ENCODE results near the gene ELMOD1.
A peak's percentile ranks its signal among the peaks of the same experiment; 100 is the strongest.
"Not testable (repeated sequence)": the region's sequence is repeated elsewhere in the genome, so short reads cannot be mapped to it uniquely, and the experiment has no call there.

- TF ChIP-seq CTCF (IDR thresholded peaks at IDR 0.05) = peak; percentile 56 to 67 (median 60)
- not testable (repeated sequence) for TF ChIP-seq POLR2A (IDR thresholded peaks at IDR 0.05)
These were observed 14.2 kb upstream of the ELMOD1 start for GRCh38 chr11:107576497-107577345.
